SU-DHL-6 (cell line): ENCODE measurements around the gene ZNF23.

Experiments
- H2AFZ ChIP-seq: fragments of 200-600 bp; sonication (generic); 2 replicates; pipeline ENCODE4 v1.6.1; 2014; ENCODE audit warnings: low read depth, mild to moderate bottlenecking, moderate library complexity, mixed read lengths, antibody characterized with exemption, low read length; ENCODE audit not compliant: severe bottlenecking
- H3F3A ChIP-seq: fragments of 200-600 bp; shearing (Covaris generic); 2 replicates; pipeline ENCODE4 v1.6.0; 2016; ENCODE audit warnings: antibody characterized with exemption, mild to moderate bottlenecking; ENCODE audit not compliant: insufficient read depth
- H3K27ac ChIP-seq: fragments of 200-600 bp; sonication (generic); 2 replicates; pipeline ENCODE4 v1.5.1; 2016; ENCODE audit warnings: low read depth, mild to moderate bottlenecking, low read length, moderate library complexity, mixed read lengths
- H3K27me3 ChIP-seq: fragments of 200-600 bp; sonication (generic), shearing (Covaris generic); 2 replicates; pipeline ENCODE4 v1.6.0; 2014; ENCODE audit warnings: mild to moderate bottlenecking, low read length
- H3K36me3 ChIP-seq: fragments of 200-600 bp; sonication (generic); 2 replicates; pipeline ENCODE4 v1.6.1; 2014; ENCODE audit warnings: mild to moderate bottlenecking, low read length, mixed read lengths
- H3K4me2 ChIP-seq: fragments of 300-600, 200-600 bp; shearing (Covaris generic), sonication (generic); 2 replicates; pipeline ENCODE4 v1.6.0; 2014; ENCODE audit warnings: low read length, low read depth, mild to moderate bottlenecking; ENCODE audit not compliant: poor library complexity, severe bottlenecking
- H3K4me3 ChIP-seq: fragments of 200-600 bp; sonication (generic); 2 replicates; pipeline ENCODE4 v1.5.1; 2014; ENCODE audit warnings: antibody characterized with exemption, low read length, mild to moderate bottlenecking, mixed read lengths; ENCODE audit not compliant: insufficient read depth, poor library complexity, severe bottlenecking
- H3K79me2 ChIP-seq: fragments of 200-600 bp; sonication (generic); 2 replicates; pipeline ENCODE4 v1.6.1; 2014; ENCODE audit warnings: mild to moderate bottlenecking, low read length, moderate library complexity; ENCODE audit not compliant: insufficient read depth
- H3K9ac ChIP-seq: fragments of 200-600 bp; sonication (generic); 2 replicates; pipeline ENCODE4 v1.7.0; 2014; ENCODE audit warnings: mild to moderate bottlenecking, low read length
- H3K9me2 ChIP-seq: fragments of 200-600 bp; sonication (generic); replicated peaks from 2 replicates; pipeline ENCODE4 v1.6.1; 2014; ENCODE audit warnings: low read length; ENCODE audit not compliant: insufficient read depth
- H3K9me3 ChIP-seq: fragments of 200-600 bp; sonication (generic); 2 replicates; pipeline ENCODE4 v1.6.1; 2014; ENCODE audit warnings: low read length, mixed read lengths; ENCODE audit not compliant: insufficient read depth
- H4K20me1 ChIP-seq: fragments of 200-600 bp; sonication (generic); 2 replicates; pipeline ENCODE4 v1.6.1; 2014; ENCODE audit warnings: low read depth, mild to moderate bottlenecking, antibody characterized with exemption, low read length, moderate library complexity, mixed read lengths
- EZH2phosphoT487 ChIP-seq: fragments of 200-600 bp; sonication (generic), shearing (Covaris generic); conservative IDR thresholded peaks from 2 replicates; pipeline ENCODE4 v1.6.1; 2018; ENCODE audit warnings: mild to moderate bottlenecking, antibody characterized with exemption, low read length, moderate library complexity, mixed read lengths
- TF ChIP-seq, protein P1 (sequence below): fragments of 200-600 bp; sonication (generic); IDR thresholded peaks from one replicate; pipeline ENCODE4 v1.5.1; 2017; ENCODE audit warnings: antibody characterized with exemption, mild to moderate bottlenecking, low read length, moderate library complexity; ENCODE audit not compliant: insufficient read depth, poor library complexity, severe bottlenecking

The ZNF23 gene

DNA sequence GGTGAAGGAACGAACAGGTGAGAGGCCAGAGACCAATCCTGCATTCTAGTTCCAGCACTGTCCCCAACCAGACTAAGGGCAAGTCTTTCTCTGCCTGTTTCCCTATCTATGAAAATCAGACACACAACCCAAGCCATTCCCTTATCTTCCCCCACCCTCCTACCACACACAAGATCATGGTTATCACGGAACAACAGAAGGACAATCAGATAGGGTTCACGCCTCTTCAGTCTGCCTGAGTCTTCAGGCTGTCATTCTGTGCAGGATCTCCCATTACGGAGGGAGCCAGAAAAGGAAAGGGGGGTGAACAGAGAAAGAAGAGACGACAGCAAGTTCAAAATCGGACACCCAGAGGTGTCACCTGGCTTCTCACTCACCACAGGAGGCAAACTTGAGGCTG lies 31.3 kb downstream of the ZNF23 start:
- Histone ChIP-seq H3K4me3 (no peak overlapping the region), H3K36me3 (no peaks in the 10 kb centered on the region), H3K9me3 (no peaks in the 10 kb centered on the region), H3K9ac (no peak overlapping the region), H3F3A (no peaks in the 10 kb centered on the region), H4K20me1 (no peaks in the 10 kb centered on the region), H2AFZ (no peak overlapping the region), H3K27ac (no peak overlapping the region), H3K79me2 (no peaks in the 10 kb centered on the region), H3K4me2 (no peak overlapping the region), H3K9me2 (no peaks in the 10 kb centered on the region), H3K27me3 (no peaks in the 10 kb centered on the region)
- no peak for TF ChIP-seq EZH2phosphoT487
- TF ChIP-seq, protein P1, sequence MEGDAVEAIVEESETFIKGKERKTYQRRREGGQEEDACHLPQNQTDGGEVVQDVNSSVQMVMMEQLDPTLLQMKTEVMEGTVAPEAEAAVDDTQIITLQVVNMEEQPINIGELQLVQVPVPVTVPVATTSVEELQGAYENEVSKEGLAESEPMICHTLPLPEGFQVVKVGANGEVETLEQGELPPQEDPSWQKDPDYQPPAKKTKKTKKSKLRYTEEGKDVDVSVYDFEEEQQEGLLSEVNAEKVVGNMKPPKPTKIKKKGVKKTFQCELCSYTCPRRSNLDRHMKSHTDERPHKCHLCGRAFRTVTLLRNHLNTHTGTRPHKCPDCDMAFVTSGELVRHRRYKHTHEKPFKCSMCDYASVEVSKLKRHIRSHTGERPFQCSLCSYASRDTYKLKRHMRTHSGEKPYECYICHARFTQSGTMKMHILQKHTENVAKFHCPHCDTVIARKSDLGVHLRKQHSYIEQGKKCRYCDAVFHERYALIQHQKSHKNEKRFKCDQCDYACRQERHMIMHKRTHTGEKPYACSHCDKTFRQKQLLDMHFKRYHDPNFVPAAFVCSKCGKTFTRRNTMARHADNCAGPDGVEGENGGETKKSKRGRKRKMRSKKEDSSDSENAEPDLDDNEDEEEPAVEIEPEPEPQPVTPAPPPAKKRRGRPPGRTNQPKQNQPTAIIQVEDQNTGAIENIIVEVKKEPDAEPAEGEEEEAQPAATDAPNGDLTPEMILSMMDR = no peak

DNA sequence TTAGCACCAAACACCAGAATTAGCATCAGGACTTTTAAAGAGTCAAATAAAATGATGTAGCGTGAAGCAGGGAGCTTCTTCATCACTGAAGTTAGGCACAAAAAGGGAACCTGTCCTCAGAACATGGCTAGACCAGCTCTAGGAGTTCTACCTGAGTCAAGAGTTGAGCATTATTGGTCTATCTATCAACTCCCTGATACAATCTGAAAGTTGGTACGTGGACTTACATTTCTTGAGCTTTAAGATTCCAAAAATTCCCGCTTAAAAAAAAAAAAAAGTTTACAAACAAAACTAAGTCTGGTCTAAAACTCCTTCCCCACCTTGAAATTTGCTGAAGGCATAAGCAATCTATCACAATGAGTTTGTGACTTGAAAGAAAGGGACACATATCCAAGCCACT lies 32.5 kb downstream of the ZNF23 start:
- no peaks in the 10 kb centered on the region for H3K27me3 ChIP-seq
- H3K36me3 ChIP-seq = no peaks in the 10 kb centered on the region

DNA sequence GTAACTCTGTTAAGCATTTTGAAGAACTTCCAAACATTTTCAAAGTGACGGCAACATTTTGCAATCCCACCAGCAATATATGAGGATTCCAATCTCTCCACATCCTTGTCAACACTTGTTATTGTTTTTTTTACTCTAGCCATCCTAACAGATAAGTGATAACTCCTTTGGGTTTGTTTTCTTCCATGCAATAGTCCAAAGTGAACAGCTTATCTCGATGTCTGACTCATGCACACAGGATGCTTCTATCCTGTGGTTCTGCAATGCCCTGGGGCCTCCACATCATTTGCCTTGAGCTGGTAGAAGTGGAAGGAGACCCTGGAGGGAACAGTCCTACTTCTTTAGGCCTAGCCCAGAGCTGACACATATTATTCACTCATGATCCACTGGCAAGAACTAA lies 33.2 kb downstream of the ZNF23 start:
- no peaks in the 10 kb centered on the region for H4K20me1 ChIP-seq
- no peaks in the 10 kb centered on the region for H3F3A ChIP-seq
- H3K9ac ChIP-seq = no peak overlapping the region
- TF ChIP-seq, protein P1 = no peak
- TF ChIP-seq EZH2phosphoT487 = no peak
- no peak overlapping the region for H3K4me3 ChIP-seq
- H2AFZ ChIP-seq = no peak overlapping the region
- H3K79me2 ChIP-seq = no peaks in the 10 kb centered on the region
- no peaks in the 10 kb centered on the region for H3K9me2 ChIP-seq
- H3K9me3 ChIP-seq = no peaks in the 10 kb centered on the region
- no peak overlapping the region for H3K27ac ChIP-seq
- H3K36me3 ChIP-seq = no peaks in the 10 kb centered on the region
- H3K27me3 ChIP-seq = no peaks in the 10 kb centered on the region
- no peak overlapping the region for H3K4me2 ChIP-seq

More for the DNA sequence above, 32.5 kb downstream of the ZNF23 start:
- TF ChIP-seq, protein P1 = no peak
- TF ChIP-seq EZH2phosphoT487 = no peak
- Histone ChIP-seq H3K4me3 (no peak overlapping the region), H2AFZ (no peak overlapping the region), H3K9me3 (no peaks in the 10 kb centered on the region), H3K27ac (no peak overlapping the region), H3K9ac (no peak overlapping the region), H3F3A (no peaks in the 10 kb centered on the region), H3K9me2 (no peaks in the 10 kb centered on the region), H3K4me2 (no peak overlapping the region), H3K79me2 (no peaks in the 10 kb centered on the region), H4K20me1 (no peaks in the 10 kb centered on the region)
